ENCODE data around the gene ENTR1. TPM values are rescaled to one million over a fixed set of nuclear protein-coding genes. Genes with fewer than 3 reads are reported as not detected.

Gene ENTR1
- polyA plus RNA-seq, 4 donors: 22.7 to 46.4 (median 31.8) TPM

GRCh38 chr9:136419092-136419420 is 8.6 kb upstream of the ENTR1 start:
- Histone ChIP-seq H3K9me3 (ENCODE audit: control insufficient read depth in 2 of 2, insufficient read depth in 1 of 2, low read depth in 1 of 2, low read length in 1 of 2) (no peaks in the 10 kb centered on the region), H3K4me3 (ENCODE audit: low read depth in 1 of 3, low read length in 3 of 3) (no peak overlapping the region), H3K36me3 (ENCODE audit: control insufficient read depth in 3 of 3, insufficient read depth in 2 of 3, low read depth in 1 of 3, low read length in 3 of 3) (peaks cover 21 to 95% (median 31%) of the 10 kb centered on the region in 3 donors), H3K4me1 (ENCODE audit: control insufficient read depth in 3 of 3, insufficient read depth in 2 of 3, low read depth in 1 of 3, low read length in 2 of 3) (no peaks in the 10 kb centered on the region), H3K27me3 (ENCODE audit: control insufficient read depth in 3 of 3, insufficient read depth in 3 of 3, low read length in 3 of 3) (no peaks in the 10 kb centered on the region), H3K27ac (ENCODE audit: low read depth in 1 of 3, low read length in 2 of 3) (no peak overlapping the region)
- no peak for FAIRE-seq
- 89 to 95% (median 90%) methylated on average over 11 to 12 of the region's 12 CpGs for WGBS, 3 donors
- no peak for DNase-seq

DNA sequence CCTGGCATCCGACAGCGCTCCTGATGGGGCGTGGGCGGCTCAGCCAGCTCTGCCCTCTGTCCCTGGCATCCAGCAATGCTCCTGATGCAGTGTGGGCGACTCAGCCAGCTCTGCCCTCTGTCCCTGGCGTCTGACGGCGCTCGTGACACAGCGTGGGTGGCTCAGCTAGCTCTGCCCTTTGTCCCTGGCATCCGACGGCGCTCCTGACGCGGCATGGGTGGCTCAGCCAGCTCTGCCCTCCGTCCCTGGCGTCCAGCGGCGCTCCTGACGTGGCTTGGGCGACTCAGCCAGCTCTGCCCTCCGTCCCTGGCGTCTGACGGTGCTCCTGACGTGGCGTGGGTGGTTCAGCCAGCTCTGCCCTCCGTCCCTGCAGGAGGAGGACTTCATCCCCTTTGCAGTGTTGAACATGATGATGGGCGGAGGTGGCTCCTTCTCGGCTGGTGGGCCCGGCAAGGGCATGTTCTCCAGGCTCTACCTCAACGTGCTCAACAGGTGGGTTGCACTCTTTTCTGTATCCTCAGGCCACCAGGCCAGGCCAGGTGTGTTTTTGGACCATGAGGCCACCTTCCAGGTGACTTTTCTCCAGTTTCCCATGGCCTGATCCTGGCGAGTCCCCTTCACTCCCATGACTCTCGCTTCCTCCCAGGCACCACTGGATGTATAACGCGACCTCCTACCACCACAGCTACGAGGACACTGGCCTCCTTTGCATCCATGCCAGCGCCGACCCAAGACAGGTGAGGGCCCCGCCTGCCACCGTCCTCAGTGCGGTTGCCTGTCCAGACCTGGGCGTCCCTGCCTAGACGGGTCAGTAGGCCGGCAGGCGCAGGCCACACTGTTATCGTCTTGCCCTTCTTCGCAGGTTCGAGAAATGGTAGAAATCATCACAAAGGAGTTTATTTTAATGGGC is 8.0 kb upstream of the ENTR1 start:
- no peak for FAIRE-seq
- peaks cover 16 to 95% (median 29%) of the 10 kb centered on the region in 3 donors for H3K36me3 ChIP-seq (ENCODE audit: control insufficient read depth in 3 of 3, insufficient read depth in 2 of 3, low read depth in 1 of 3, low read length in 3 of 3)
- WGBS, 3 donors: 86 to 92% (median 89%) methylated on average over 47 to 48 of the region's 48 CpGs

GRCh38 chr9:136416914-136417313 is 6.5 kb upstream of the ENTR1 start:
- WGBS, 3 donors: 89 to 94% (median 93%) methylated on average over 19 of the region's 19 CpGs
- DNase-seq: no peak
- Histone ChIP-seq H3K36me3 (ENCODE audit: control insufficient read depth in 3 of 3, insufficient read depth in 2 of 3, low read depth in 1 of 3, low read length in 3 of 3) (peaks cover 15 to 88% (median 21%) of the 10 kb centered on the region in 3 donors), H3K27me3 (ENCODE audit: control insufficient read depth in 3 of 3, insufficient read depth in 3 of 3, low read length in 3 of 3) (no peaks in the 10 kb centered on the region), H3K9me3 (ENCODE audit: control insufficient read depth in 2 of 2, insufficient read depth in 1 of 2, low read depth in 1 of 2, low read length in 1 of 2) (no peaks in the 10 kb centered on the region), H3K27ac (ENCODE audit: low read depth in 1 of 3, low read length in 2 of 3) (no peak overlapping the region), H3K4me3 (ENCODE audit: low read depth in 1 of 3, low read length in 3 of 3) (no peak overlapping the region), H3K4me1 (ENCODE audit: control insufficient read depth in 3 of 3, insufficient read depth in 2 of 3, low read depth in 1 of 3, low read length in 2 of 3) (peaks cover 0 to 1% (median 0%) of the 10 kb centered on the region in 3 donors)
- FAIRE-seq: no peak

More for the DNA sequence above, 8.0 kb upstream of the ENTR1 start:
- DNase-seq: peak in 1 of 2 donors; percentile 10
- no peak overlapping the region for H3K4me3 ChIP-seq (ENCODE audit: low read depth in 1 of 3, low read length in 3 of 3)
- no peaks in the 10 kb centered on the region for H3K9me3 ChIP-seq (ENCODE audit: control insufficient read depth in 2 of 2, insufficient read depth in 1 of 2, low read depth in 1 of 2, low read length in 1 of 2)
- H3K4me1 ChIP-seq (ENCODE audit: control insufficient read depth in 3 of 3, insufficient read depth in 2 of 3, low read depth in 1 of 3, low read length in 2 of 3): no peaks in the 10 kb centered on the region
- no peak overlapping the region for H3K27ac ChIP-seq (ENCODE audit: low read depth in 1 of 3, low read length in 2 of 3)
- no peaks in the 10 kb centered on the region for H3K27me3 ChIP-seq (ENCODE audit: control insufficient read depth in 3 of 3, insufficient read depth in 3 of 3, low read length in 3 of 3)

DNA sequence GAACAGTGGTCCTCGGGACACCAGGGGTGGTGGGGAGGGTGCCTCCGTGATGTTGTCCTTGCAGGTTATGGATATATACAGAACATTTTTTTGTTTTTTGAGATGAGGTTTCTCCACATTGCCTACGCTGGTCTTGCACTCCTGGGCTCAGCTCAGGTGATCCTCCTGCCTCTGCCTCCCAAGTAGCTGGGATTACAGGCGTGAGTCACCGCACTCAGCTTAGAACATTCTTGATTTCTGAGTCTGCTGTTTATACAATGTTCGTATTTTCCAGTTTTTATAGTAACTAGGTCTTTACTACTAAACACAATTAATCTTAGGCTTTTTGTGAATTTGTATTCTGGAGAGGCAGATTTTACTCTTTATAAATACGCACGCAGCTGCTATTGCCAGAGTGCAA is 6.0 kb upstream of the ENTR1 start:
- no peaks in the 10 kb centered on the region for H3K27me3 ChIP-seq (ENCODE audit: control insufficient read depth in 3 of 3, insufficient read depth in 3 of 3, low read length in 3 of 3)
- no peak overlapping the region for H3K4me3 ChIP-seq (ENCODE audit: low read depth in 1 of 3, low read length in 3 of 3)
- H3K27ac ChIP-seq (ENCODE audit: low read depth in 1 of 3, low read length in 2 of 3): no peak overlapping the region
- H3K9me3 ChIP-seq (ENCODE audit: control insufficient read depth in 2 of 2, insufficient read depth in 1 of 2, low read depth in 1 of 2, low read length in 1 of 2): no peaks in the 10 kb centered on the region
- peaks cover 0 to 5% (median 0%) of the 10 kb centered on the region in 3 donors for H3K4me1 ChIP-seq (ENCODE audit: control insufficient read depth in 3 of 3, insufficient read depth in 2 of 3, low read depth in 1 of 3, low read length in 2 of 3)
- DNase-seq: no peak
- 95 to 98% (median 96%) methylated on average over 8 of the region's 8 CpGs for WGBS, 3 donors
- no peak for FAIRE-seq
- H3K36me3 ChIP-seq (ENCODE audit: control insufficient read depth in 3 of 3, insufficient read depth in 2 of 3, low read depth in 1 of 3, low read length in 3 of 3): peaks cover 15 to 86% (median 17%) of the 10 kb centered on the region in 3 donors

DNA sequence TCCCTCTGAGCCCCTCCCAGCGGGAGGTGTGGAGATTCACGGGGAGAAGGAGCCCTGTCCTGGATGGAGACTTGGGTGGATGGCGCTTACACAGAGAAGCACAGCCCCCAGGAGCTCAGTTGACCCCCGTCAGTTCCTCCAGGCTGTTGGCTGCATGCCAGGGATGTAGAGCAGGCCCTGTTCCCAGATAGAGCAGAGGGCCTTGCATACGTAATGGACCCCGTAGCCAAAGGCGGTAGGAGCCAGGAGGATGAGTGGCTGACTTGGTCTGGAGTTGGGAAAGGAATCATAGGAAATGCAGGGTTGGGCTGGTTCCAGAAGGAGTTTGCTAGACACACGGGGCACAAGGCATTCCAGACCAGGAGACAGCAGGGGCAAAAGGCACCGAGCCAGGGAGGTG is 2.5 kb upstream of the ENTR1 start:
- no peak for FAIRE-seq
- no peaks in the 10 kb centered on the region for H3K27me3 ChIP-seq (ENCODE audit: control insufficient read depth in 3 of 3, insufficient read depth in 3 of 3, low read length in 3 of 3)
- peaks cover 4 to 14% (median 4%) of the 10 kb centered on the region in 3 donors for H3K4me1 ChIP-seq (ENCODE audit: control insufficient read depth in 3 of 3, insufficient read depth in 2 of 3, low read depth in 1 of 3, low read length in 2 of 3)
- H3K9me3 ChIP-seq (ENCODE audit: control insufficient read depth in 2 of 2, insufficient read depth in 1 of 2, low read depth in 1 of 2, low read length in 1 of 2): no peaks in the 10 kb centered on the region
- no peak overlapping the region for H3K4me3 ChIP-seq (ENCODE audit: low read depth in 1 of 3, low read length in 3 of 3)
- no peak overlapping the region for H3K27ac ChIP-seq (ENCODE audit: low read depth in 1 of 3, low read length in 2 of 3)
- no peak for DNase-seq
- peaks cover 8 to 61% (median 9%) of the 10 kb centered on the region in 3 donors for H3K36me3 ChIP-seq (ENCODE audit: control insufficient read depth in 3 of 3, insufficient read depth in 2 of 3, low read depth in 1 of 3, low read length in 3 of 3)
- WGBS, 3 donors: 78 to 85% (median 79%) methylated on average over 9 of the region's 9 CpGs

DNA sequence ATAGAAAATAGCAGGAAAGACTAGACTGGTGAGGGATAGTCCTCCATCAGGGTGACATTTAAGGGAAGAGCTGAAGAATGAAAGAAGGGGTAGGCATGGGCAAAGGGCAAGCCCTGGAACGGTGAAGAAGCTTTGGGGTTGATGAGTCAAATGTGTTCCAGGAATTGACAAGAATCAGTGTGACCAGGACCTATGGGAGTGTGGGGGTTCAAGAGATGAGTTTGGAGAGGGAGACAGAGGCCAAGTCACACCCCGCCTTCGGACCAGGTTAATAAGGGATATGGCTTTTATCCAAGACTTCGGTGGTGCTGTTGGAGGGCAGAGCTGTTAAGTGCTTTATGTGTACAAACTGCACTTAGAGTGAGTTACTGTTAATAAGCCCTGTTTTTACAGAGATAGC is 964 bp upstream of the ENTR1 start:
- no peak for FAIRE-seq
- DNase-seq: no peak
- H3K27ac ChIP-seq (ENCODE audit: low read depth in 1 of 3, low read length in 2 of 3): no peak overlapping the region
- no peaks in the 10 kb centered on the region for H3K27me3 ChIP-seq (ENCODE audit: control insufficient read depth in 3 of 3, insufficient read depth in 3 of 3, low read length in 3 of 3)
- H3K4me1 ChIP-seq (ENCODE audit: control insufficient read depth in 3 of 3, insufficient read depth in 2 of 3, low read depth in 1 of 3, low read length in 2 of 3): peaks cover 4 to 14% (median 4%) of the 10 kb centered on the region in 3 donors
- peak overlapping the region in 2 of 3 donors; percentile 92 to 99 for H3K4me3 ChIP-seq (ENCODE audit: low read depth in 1 of 3, low read length in 3 of 3)
- WGBS, 3 donors: 9 to 37% (median 21%) methylated on average over 4 of the region's 4 CpGs
- H3K9me3 ChIP-seq (ENCODE audit: control insufficient read depth in 2 of 2, insufficient read depth in 1 of 2, low read depth in 1 of 2, low read length in 1 of 2): no peaks in the 10 kb centered on the region
- peaks cover 4 to 60% (median 9%) of the 10 kb centered on the region in 3 donors for H3K36me3 ChIP-seq (ENCODE audit: control insufficient read depth in 3 of 3, insufficient read depth in 2 of 3, low read depth in 1 of 3, low read length in 3 of 3)

DNA sequence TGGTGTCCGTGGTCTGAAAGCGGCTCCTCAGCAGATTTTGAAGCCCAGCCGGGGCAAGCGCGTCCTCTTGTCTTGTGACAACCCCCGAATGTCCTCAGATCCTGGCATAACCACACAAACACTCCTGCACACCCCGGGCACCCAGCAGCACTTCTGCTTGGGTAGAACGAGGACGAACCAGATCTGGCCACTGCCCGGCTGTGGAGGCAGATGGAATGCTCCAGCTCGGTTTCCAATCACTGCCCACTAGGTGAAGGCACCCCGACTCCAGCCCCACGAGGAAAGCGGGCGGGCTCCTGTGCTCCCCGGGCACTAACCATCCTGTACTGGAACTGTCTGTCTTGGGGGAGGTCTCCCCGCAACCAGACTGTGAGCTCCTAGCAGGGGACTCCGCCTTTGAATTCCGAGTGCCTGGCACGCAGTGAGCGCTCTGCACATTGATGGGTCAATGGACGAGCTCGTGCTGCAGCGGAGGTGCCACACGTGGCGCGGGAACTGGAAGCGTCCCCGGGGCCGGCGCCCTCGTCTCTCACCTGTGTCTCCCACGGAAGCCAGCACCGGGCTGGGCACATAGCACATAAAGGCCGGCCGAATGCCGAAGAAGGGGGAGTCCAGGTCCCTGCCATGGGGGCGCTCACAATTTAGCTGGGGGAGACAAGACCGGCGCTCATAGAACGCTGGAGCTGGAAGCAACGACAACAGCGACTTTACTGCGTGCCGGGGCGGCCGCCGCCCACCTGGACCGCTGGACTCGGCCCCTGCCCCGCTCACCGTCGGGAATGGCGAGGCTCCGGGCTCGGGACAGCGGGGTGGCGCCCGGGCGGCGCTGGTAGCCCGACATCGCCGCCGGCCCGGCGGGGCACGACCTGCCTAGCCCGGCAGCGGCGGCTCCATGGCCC is 608 bp downstream of the ENTR1 start:
- WGBS, 3 donors: 9 to 13% (median 10%) methylated on average over 48 to 71 of the region's 71 CpGs

DNA sequence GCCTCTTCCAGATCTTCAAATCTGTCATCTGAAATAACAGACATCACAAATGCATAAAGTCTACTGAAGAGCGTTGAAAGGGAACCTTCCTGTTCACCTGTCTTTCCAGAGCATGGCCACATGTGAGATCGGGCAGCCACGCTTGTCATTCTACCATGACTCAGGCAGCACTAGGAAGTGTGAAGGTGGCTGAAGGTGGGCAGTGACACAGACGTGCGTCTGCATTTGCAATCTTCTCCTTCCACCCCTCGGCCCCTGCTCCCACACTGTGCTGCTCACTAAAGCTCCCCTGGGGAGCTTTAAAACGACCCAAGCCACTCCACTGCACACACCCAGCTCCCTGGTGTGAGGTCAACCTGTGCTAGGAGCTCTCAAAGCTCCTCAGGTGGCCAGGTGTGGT is 2.5 kb downstream of the ENTR1 start:
- Histone ChIP-seq H3K4me3 (ENCODE audit: low read depth in 1 of 3, low read length in 3 of 3) (no peak overlapping the region), H3K27ac (ENCODE audit: low read depth in 1 of 3, low read length in 2 of 3) (no peak overlapping the region), H3K36me3 (ENCODE audit: control insufficient read depth in 3 of 3, insufficient read depth in 2 of 3, low read depth in 1 of 3, low read length in 3 of 3) (peaks cover 8 to 57% (median 11%) of the 10 kb centered on the region in 3 donors), H3K4me1 (ENCODE audit: control insufficient read depth in 3 of 3, insufficient read depth in 2 of 3, low read depth in 1 of 3, low read length in 2 of 3) (peaks cover 4 to 14% (median 4%) of the 10 kb centered on the region in 3 donors), H3K27me3 (ENCODE audit: control insufficient read depth in 3 of 3, insufficient read depth in 3 of 3, low read length in 3 of 3) (no peaks in the 10 kb centered on the region), H3K9me3 (ENCODE audit: control insufficient read depth in 2 of 2, insufficient read depth in 1 of 2, low read depth in 1 of 2, low read length in 1 of 2) (no peaks in the 10 kb centered on the region)
- WGBS, 3 donors: 86% methylated on average over 7 of the region's 7 CpGs
- no peak for DNase-seq
- FAIRE-seq: no peak

More for the DNA sequence above, 608 bp downstream of the ENTR1 start:
- peak overlapping the region in 2 of 3 donors; percentile 39 to 75 for H3K27ac ChIP-seq (ENCODE audit: low read depth in 1 of 3, low read length in 2 of 3)
- H3K27me3 ChIP-seq (ENCODE audit: control insufficient read depth in 3 of 3, insufficient read depth in 3 of 3, low read length in 3 of 3): no peaks in the 10 kb centered on the region
- peaks cover 4 to 14% (median 4%) of the 10 kb centered on the region in 3 donors for H3K4me1 ChIP-seq (ENCODE audit: control insufficient read depth in 3 of 3, insufficient read depth in 2 of 3, low read depth in 1 of 3, low read length in 2 of 3)
- H3K9me3 ChIP-seq (ENCODE audit: control insufficient read depth in 2 of 2, insufficient read depth in 1 of 2, low read depth in 1 of 2, low read length in 1 of 2): no peaks in the 10 kb centered on the region
- FAIRE-seq (no peak), DNase-seq (peak; percentile 43 to 65)
- peak overlapping the region; percentile 52 to 94 (median 92) for H3K4me3 ChIP-seq (ENCODE audit: low read depth in 1 of 3, low read length in 3 of 3)
- peaks cover 4 to 61% (median 13%) of the 10 kb centered on the region in 3 donors for H3K36me3 ChIP-seq (ENCODE audit: control insufficient read depth in 3 of 3, insufficient read depth in 2 of 3, low read depth in 1 of 3, low read length in 3 of 3)
